Stimulated activated CD4-positive, alpha-beta T cell treated with anti-CD3 and anti-CD28 coated beads, Interleukin-4, amount 100 ng/mL, for 1 hour (primary cell): ENCODE data around the gene DTNA.
"Not testable (repeated sequence)": the region's sequence is repeated elsewhere in the genome, so short reads cannot be mapped to it uniquely, and the experiment has no call there.

Experiments used
- DNase-seq: peaks from one replicate; pipeline ENCODE4 v3.0.0-alpha.2; 2020

DTNA gene

GRCh38 chr18:34864836-34865497 is 154.9 kb downstream of the DTNA start:
- no peak for DNase-seq

- no peak for DNase-seq
These were observed 156.2 kb downstream of the DTNA start for GRCh38 chr18:34866310-34866709.

GRCh38 chr18:34866739-34867138 is 156.6 kb downstream of the DTNA start:
- no peak for DNase-seq

GRCh38 chr18:34867520-34867919 is 157.4 kb downstream of the DTNA start:
- DNase-seq = no peak

- no peak for DNase-seq
These were observed 160.6 kb downstream of the DTNA start for GRCh38 chr18:34870555-34871310.

GRCh38 chr18:34871435-34871834 is 161.3 kb downstream of the DTNA start:
- DNase-seq = no peak

- DNase-seq = no peak
These were observed 162.0 kb downstream of the DTNA start for GRCh38 chr18:34872066-34872465.

- no peak for DNase-seq
These were observed 164.0 kb downstream of the DTNA start for GRCh38 chr18:34873986-34874580.

GRCh38 chr18:34875150-34875549 is 165.1 kb downstream of the DTNA start:
- no peak for DNase-seq

GRCh38 chr18:34880403-34880802 is 170.3 kb downstream of the DTNA start:
- DNase-seq = no peak

- DNase-seq = no peak
These were observed 171.1 kb downstream of the DTNA start for GRCh38 chr18:34880882-34881834.

- no peak for DNase-seq
These were observed 174.3 kb downstream of the DTNA start for GRCh38 chr18:34884436-34884835.

GRCh38 chr18:34886177-34886576 is 176.1 kb downstream of the DTNA start:
- DNase-seq = no peak

GRCh38 chr18:34887881-34888580 is 177.9 kb downstream of the DTNA start:
- no peak for DNase-seq

GRCh38 chr18:34890486-34891085 is 180.5 kb downstream of the DTNA start:
- no peak for DNase-seq

- DNase-seq = no peak
These were observed 182.3 kb downstream of the DTNA start for GRCh38 chr18:34892379-34892778.

- no peak for DNase-seq
These were observed 183.1 kb downstream of the DTNA start for GRCh38 chr18:34893239-34893638.

- no peak for DNase-seq
These were observed 191.2 kb downstream of the DTNA start for GRCh38 chr18:34901299-34901698.

GRCh38 chr18:34904994-34905393 is 194.9 kb downstream of the DTNA start:
- DNase-seq = no peak

- DNase-seq = not testable (repeated sequence)
These were observed 196.9 kb downstream of the DTNA start for GRCh38 chr18:34906985-34907384.

GRCh38 chr18:34909637-34910364 is 199.7 kb downstream of the DTNA start:
- no peak for DNase-seq
